GM21360 (cell line): ENCODE measurements around the gene ACSL1.

Source experiments
- ATAC-seq: cut with Tn5 transposase; IDR thresholded peaks from one replicate; pipeline ENCODE4 v1.9.1; 2021; ENCODE audit warnings: mild to moderate bottlenecking, moderate library complexity; ENCODE audit not compliant: unreplicated experiment

The ACSL1 gene

DNA sequence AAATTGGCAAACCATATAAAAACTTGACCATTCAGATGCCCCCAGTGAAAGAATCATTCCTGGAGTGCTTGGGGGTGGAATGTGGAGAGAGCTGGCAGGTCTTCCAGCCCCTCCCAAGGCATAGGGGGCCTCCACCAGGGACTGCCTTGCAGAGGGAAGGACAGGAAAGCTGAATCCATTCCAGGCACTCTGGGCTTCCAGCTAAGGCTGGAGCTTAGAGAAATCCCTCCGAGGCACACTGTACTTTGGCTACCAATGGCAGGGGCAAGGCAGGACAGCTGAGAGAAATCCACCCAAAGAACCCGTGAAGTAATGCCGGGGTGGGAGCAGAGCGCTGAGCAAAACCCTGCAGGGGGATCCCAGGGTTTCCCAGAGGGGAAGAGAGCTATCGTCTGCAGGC lies 95.8 kb downstream of the ACSL1 start:
- ATAC-seq, result no peak

GRCh38 chr4:184728858-184729257 lies 96.9 kb downstream of the ACSL1 start:
- ATAC-seq, result no peak

- no peak for ATAC-seq
These were observed 98.3 kb downstream of the ACSL1 start for GRCh38 chr4:184727430-184727829.

GRCh38 chr4:184722798-184723197 lies 103.0 kb downstream of the ACSL1 start:
- ATAC-seq, result no peak

DNA sequence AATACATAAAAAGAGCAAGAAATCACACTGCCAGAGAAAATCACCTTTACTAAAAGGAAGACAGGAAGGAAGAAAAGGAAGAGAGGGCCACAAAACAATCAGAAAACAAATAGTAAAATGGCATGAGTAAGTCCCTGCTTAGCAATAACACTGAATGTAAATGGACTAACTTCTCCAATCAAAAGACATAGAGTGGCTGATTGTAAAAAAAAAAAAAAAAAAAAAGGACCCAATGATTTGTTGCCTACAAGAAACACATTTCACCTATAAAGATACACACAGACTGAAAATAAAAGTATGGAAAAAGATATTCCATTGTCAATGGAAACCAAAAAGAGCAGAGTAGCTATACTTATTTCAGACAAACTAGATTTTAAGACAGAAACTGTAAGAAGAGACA lies 104.5 kb downstream of the ACSL1 start:
- ATAC-seq, result no peak

- no peak for ATAC-seq
These were observed 106.4 kb downstream of the ACSL1 start for GRCh38 chr4:184719407-184719806.

DNA sequence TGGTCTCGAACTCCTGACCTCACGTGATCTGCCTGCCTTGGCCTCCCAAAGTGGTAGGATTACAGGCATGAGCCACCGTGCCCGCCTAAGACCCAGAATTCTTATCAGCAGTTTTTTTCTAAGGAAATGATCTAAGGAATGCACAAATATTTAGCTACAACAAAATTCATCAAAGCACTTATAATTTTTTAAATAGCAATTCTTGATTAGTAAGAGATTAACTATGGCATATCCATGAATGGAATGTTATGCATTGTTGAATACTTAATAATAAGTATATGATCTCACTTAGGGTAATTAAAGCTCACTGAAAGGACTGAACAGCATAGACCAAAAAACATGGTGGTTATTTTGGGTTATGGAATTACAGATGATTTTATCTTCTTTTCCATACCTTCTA lies 110.2 kb downstream of the ACSL1 start:
- ATAC-seq, result no peak

DNA sequence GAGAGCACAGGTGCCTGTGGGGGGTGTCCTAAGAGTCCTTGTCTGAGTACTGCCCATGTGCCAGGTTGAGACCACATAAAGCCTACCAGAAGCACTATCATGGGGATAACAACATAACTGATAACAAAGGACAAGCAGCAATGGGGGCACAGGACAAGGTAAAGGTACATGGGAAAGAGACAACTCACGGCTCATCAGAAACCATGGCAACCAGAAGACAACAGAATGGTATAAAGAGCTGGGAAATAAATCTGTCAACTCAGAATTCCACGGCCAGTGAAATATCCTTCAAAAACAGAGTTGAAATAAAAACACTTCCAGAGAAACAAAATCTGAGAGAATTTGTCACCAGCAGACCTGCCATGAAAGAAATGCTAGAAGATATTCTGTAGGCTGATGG lies 111.9 kb downstream of the ACSL1 start:
- ATAC-seq, result no peak

DNA sequence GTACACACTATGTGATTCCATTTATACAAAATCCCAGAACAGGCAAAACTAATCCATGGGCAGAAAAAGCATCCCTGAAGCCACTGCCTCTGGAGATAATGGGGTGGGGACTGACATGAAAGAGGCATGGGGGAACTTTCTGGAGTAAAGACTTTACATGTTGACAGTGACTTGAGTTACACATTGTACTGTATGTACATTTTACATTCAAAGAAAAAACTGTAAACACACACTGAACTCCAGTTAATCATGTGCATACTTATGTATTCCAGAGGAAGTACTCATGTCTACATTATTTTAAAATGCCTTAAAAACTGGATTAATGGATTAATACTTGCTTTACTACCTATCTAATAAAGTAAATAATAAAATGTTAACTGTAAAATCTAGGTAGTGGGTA lies 113.4 kb downstream of the ACSL1 start:
- no peak for ATAC-seq

DNA sequence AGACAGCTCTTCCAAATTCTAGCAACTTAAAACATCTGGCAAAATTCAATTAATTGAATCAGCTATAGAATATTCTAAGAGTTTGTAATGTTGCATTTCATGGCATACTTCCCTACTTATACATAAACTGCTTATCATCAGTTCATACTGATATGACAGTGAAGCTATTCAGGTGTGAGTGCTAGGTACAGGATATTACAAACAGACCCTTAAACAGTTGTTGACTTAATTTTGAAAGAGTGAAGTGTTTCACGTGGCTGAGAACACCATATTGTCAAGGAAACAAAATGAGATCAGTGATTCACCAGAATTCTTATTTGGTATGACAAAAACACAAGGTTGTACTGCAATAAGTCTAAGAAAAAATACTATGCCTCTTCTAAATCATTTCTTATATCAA lies 119.3 kb downstream of the ACSL1 start:
- ATAC-seq, result no peak

DNA sequence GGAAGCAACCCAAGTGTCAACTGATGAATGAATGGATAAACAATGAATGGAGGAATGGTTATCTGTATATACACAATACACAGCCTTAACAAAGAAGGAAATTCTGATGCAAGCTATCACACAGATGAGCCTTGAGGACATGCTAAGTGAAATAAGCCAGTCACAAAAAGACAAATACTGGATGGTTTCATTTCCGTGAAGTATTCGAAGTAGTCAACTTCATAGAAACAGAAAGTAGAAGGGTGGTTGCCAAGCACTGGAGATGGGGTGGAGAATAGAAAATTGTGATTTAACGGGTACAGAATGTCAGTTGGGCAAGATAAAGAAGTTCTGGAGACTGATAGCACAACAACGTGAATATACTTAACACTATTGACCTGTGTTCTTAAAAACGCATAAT lies 120.1 kb downstream of the ACSL1 start:
- ATAC-seq, result no peak
